Measurements from ENCODE around the gene MAST4. TPM values are rescaled to one million over a fixed set of nuclear protein-coding genes. Genes with fewer than 3 reads are reported as not detected.

The MAST4 gene
- polyA plus RNA-seq, 3 donors, result 12.5 to 15.3 (median 13.7) TPM

DNA sequence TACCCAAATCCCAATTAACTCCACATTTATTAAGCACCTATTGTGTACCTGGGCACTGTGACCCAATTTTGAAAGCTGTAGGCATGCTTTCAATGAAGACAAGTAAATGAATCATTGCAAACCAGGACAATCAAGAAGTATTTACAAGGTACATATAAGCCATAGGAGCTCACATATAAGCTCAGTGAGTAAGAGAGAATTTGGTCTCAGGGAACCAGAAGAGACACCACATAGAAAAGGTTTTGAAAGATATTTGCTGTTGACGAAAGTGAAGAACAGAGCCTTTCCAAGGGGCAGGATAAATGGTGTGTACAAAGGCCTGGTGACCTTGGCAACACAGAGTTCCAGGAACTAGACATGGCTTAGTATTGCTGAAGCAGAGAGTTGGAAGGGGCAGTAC, 412.8 kb downstream of the MAST4 start:
- DNase-seq (ENCODE audit: low read depth in 3 of 3, low spot score in 2 of 3), result no peak

DNA sequence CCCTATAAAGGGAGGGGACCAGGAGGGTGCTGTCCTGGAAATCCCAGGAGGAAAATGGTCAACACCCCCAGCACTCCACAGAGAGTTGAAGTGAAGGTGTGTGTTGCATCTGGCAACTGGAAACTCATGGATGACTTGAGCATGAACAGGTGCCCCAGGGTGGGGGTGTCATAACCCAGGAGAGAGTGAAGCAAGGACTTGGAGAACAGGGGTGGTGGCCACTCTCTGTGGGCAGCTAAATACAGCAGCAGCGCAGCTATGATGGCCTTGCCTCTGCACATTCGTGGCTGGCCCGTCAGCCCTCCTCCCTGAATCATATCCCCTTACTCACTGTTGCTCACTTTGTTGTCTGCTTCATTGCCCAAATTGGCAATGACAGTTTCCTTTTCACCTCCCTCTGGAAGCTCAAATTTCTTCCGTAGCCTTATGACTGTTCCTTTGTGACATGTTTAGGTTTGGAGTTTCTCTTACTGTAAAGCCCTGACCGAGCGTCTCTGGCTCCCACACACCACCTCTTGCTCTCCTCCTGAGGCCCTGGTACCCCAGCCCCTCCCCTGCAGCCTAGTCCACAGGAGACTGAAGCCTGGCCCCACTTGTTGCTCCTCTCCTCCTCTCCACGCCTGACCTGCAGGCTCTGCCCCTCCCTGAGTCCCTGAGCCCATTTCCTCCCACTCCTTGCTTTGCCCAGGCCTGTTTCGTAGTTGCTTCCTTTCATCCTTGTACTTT, 414.7 kb downstream of the MAST4 start:
- no peak for DNase-seq (ENCODE audit: low read depth in 3 of 3, low spot score in 2 of 3)

DNA sequence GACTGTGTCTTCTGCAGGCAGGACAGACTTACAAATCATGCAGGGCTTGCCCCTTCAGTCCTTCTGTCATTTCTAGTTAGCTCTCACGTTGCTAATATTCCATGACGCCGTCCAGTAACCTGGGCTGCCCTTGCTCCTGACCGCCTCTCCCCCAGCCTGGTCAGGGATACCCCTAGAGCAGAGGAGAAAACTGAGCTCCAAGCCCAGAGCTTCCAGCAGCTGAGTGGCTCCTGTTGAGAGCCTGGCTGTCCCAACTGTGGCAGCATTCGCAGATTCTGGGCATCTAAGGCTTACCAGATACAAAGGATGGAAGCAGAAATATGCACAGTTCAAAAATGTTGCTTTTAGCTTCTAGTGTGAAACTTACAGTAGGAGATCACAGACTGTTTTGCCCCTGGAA, 415.2 kb downstream of the MAST4 start:
- no peak for DNase-seq (ENCODE audit: low read depth in 3 of 3, low spot score in 2 of 3)

DNA sequence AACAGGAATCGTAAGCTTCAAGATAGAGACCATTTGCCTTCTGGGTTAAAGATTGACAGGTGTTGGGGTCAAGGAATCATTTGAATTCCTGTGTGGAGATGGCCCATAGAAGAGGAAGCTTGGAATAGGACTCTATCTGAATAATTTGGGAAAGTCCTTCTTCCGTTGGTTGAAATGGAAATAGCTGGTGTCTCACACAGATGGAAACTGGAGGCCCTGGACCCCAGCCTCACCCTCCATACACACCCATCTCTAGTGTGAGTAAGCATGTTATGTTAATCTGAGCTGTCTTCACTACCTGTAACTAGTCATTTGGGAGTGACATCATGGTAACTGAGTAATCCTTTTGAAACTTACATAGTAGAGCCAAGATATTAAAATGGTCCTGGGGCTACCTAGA, 416.0 kb downstream of the MAST4 start:
- DNase-seq (ENCODE audit: low read depth in 3 of 3, low spot score in 2 of 3), result no peak

DNA sequence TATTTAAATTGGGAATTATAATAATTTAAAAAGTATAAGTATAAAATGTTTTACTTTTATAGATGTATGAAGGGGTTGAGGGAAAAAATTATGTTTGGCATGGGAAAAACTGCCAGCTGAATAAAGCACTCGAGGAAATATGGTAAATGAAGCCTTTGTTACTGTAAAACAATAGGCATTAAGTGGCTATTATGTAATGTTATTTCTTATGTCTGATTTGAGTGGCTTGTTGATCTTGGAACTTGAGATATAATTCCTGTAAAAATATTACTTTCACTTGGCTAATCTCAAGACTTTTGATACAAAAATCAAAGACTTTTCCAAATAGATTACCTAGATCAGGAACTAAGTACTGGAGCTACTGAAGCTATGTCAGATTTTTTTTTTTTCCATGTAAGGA, 417.5 kb downstream of the MAST4 start:
- DNase-seq (ENCODE audit: low read depth in 3 of 3, low spot score in 2 of 3), result no peak

DNA sequence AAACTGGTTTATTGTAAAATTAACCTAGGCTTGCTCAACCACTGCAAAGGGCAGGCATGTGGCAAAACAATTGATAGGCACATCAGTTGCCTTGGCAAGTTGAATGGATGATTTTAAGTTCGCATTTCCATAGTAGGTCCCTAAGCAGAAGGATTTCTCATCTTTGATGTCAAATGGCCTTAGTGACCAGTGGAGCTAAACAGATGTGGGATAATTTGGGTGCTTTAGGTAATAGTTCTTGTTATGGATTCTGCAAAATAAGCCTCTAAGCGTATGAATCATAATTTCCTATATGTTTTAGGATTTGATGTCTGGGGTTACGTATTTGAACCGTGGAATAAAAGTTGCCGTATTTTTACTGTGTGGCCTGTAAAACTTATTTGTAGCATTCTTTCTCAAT, 418.0 kb downstream of the MAST4 start:
- no peak for DNase-seq (ENCODE audit: low read depth in 3 of 3, low spot score in 2 of 3)

DNA sequence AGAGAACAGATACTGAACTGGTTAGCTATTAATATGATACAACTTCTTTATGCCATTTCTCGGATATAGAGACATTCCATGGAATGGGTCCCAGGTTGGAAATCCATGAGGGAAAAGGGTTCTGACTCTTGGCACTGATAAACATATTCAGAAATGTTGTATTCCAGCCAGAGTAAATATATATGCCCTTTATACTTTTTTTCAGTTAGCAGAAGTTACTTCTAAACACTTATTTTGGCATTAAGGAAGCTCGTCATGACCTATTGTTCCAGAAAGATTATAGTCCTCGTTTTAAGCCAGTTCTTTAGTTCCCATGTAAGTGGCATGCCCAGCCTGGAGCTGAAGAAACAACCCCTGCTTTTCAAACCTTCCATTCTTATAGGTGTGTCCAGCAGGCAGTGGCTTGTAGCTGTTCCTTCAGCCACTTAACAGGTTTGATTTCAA, 418.8 kb downstream of the MAST4 start:
- no peak for DNase-seq (ENCODE audit: low read depth in 3 of 3, low spot score in 2 of 3)

DNA sequence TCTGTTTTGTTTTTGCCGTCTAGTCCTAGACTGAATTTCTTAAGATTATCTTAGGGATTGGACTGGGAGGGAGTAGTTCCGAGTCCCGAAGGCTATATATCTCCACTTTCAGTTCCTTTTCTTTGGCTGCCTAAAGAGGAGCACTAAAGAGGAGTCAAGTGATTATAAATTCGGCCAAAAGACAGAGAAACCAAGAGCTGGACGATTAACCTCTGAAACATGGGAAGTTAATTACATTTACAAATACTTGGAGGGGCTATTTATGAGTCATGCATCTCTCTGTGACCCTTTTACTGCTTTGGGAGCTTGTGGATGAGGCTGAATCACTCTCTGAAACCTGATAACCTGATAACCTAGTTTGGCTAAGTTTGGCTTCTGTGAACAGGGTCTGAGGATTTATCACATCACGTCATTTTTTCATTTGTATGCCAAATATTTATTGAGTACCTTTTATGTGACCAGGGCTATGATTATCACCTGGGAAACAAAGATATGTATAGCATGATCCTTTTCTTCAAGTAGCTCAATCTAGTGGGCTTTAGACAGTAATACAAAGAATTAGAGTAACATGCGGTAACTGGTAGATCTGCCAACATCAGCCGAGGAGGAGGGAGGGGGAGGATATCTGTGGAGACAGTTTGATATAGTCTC, 419.5 kb downstream of the MAST4 start:
- DNase-seq (ENCODE audit: low read depth in 3 of 3, low spot score in 2 of 3), result no peak

DNA sequence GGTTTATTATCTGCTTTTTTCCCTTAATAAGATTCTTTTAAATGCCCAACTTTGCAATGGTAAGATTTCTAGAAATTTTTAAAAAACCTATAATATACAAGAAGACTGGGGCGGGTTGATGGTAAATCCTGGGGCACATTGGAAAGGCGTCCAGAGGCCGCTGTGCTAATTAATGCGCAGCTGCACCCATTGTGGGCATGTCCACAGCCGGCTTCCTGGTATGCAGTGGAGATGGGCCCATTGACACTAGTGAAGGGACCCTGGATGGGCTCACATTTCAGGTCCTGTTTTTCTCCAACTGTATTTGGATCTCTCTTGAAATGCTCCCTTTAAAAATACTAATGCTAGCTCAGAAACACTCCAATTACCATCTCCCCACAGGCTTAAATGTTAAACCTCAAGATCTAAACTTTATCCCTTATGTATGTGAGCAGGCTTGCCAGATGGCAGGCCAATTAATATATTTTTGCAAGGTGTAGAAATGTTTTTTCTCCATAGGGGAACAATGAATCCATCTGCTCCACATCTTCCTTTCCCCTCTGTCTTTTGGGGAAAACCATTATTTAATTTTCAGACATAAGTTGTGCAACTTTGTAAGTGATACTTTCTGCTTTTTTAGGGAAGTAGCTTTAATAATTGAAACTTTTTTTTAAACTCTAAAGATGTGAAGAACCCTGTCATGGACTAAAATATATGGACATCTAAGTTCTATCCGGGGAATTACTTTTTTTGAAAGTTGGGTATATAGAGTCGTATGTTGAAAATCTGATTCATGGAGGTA, 423.1 kb downstream of the MAST4 start:
- DNase-seq (ENCODE audit: low read depth in 3 of 3, low spot score in 2 of 3), result no peak

DNA sequence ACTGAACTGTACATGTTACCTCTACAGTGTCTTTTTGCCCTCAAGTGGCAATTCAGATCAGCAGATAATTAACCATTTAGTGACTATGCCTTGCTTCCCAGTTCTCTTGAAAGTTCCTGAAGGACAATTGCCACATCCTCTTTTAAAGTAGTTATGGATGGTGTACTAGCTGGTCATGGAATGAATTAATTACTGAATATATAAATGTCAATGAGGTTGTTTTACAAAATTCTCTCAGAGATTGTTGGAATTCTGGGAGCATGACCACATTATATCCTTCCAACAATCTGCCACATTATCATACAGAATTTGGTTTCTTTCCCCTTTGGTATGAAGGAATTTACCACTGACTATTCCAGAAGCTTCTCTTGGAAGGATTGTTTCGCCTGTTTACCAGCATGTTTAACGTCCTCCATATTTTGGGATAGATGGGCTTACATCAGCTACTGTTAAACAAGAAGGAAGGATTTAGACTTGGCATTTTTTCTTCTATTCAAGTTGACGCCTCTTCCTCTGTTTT, 424.0 kb downstream of the MAST4 start:
- no peak for DNase-seq (ENCODE audit: low read depth in 3 of 3, low spot score in 2 of 3)

DNA sequence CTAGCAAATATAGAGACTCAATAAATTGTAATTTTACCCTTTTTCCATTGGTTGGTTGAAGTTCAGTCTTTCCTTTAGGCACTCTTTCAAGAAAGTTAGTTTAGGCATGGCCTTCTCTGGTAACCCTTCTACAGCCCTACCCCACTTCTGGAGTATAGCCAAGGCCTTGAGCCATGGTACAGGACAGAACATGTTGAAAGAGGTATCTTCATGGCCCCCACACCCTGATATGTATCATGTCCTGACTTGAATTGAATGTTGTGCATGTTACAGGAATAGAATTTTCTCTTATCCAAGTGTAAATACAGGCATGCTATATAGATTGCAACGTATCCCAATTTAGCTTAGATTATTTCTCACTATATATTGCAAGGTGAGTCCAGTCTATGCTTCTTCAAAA, 424.8 kb downstream of the MAST4 start:
- DNase-seq (ENCODE audit: low read depth in 3 of 3, low spot score in 2 of 3), result no peak

DNA sequence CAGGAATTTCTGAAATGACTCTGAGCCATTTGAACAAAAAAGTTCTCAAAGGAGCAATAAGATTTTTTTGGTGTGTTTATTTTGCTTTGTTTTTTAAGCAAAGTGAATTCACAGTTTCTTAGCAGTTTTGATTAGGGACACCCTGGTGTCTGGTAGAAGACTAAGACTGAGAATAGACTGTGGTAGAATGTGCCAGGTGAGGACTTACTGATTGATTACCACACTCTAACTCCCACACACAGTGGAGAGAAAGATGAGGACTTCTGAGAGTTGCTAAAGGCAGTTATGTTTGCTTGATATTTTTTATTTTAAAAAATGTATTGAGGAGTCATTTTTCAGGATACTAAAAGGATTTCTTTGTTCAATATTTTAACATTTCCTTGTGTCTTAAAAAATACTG, 425.3 kb downstream of the MAST4 start:
- DNase-seq (ENCODE audit: low read depth in 3 of 3, low spot score in 2 of 3), result no peak

DNA sequence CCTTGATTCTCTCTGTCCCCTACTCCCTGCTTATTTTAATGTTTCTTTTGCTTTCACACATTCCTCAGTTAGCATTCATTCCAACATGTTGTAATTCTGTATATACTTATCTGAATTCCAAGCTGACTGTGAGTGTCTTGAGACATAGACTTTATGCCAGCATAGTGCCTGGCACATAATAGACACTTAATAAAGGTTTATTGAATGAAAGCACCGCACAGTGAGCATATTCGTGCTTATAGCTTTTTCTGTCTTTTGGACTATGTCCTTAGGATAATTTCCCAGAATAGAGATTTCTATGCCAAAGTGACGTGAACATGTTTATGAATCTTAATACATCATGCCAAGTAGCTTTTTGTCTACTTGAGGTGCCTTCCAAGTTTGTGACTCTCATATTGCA, 425.8 kb downstream of the MAST4 start:
- DNase-seq (ENCODE audit: low read depth in 3 of 3, low spot score in 2 of 3), result no peak

DNA sequence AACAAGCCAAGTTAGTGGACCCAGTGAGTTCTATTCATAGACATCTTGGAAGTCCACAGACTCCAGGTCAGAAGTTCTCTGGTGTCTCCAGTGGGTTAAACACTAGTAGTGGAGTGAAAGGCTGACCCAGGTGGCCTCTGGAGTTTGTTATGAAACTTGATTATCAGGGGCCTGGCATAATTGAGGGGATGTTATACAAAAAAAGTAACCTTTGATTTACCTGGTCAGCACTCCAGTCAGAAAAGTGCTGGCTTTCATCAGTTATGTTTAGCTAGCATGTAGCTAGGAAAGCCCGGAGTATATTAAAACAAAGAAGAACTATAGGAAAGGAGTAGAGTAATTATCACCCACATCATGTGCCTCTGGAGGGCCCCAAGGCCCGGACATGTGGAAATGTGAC, 429.3 kb downstream of the MAST4 start:
- no peak for DNase-seq (ENCODE audit: low read depth in 3 of 3, low spot score in 2 of 3)

DNA sequence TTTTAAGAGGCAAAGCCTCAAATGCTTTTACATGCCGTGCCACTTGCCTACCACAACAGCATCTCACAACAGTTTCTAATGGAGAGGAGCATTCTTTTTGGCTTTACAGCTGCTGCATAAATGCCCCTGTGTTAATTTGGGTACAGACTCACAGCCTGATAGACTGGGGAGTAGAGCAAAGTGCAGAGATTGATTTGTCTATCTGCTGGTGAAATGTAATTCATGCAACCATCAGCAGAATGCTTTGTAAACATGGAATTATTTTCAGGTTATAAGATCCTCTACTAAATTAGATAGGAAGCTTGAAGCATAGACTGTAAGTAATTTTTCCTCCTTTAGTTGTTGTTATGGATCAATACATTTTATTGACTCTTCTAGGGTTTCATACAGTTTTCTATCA, 430.1 kb downstream of the MAST4 start:
- no peak for DNase-seq (ENCODE audit: low read depth in 3 of 3, low spot score in 2 of 3)

DNA sequence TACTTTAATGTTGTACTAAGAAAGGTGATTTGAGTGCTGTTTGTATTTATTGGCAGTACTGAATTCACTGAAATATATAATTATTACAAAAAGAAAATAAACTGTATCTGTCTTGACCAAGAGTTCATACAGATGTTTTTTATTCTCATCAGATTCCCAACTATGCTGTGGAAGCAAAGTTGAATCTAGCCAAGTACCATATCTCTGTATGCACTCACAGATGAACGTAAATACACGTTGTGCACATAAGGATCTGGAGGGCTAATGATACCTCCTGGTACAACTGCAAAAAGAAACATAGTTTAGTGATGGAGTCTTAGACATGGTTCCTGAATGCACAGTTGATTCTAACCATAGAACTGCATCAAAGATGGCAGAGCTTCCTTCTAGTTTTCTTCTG, 431.0 kb downstream of the MAST4 start:
- DNase-seq (ENCODE audit: low read depth in 3 of 3, low spot score in 2 of 3), result no peak

DNA sequence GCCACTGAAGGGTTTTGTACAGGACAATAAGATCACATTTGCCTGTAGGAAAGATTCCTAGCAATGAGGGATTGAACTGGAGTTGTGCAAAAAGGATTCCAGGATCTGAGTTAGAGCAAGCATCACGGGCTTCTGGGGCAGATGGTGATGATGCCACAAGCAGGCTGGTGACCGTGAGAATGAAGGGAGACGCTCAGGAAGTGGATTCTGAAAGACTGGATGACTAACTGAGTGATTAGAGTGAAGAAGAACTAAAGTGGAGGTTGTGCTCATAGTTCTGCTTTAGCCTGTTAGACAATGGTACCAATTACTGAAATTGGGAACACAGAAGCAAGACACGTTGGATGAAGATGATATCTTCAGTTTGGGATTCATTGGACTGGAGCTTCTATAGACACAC, 432.2 kb downstream of the MAST4 start:
- DNase-seq (ENCODE audit: low read depth in 3 of 3, low spot score in 2 of 3), result no peak

DNA sequence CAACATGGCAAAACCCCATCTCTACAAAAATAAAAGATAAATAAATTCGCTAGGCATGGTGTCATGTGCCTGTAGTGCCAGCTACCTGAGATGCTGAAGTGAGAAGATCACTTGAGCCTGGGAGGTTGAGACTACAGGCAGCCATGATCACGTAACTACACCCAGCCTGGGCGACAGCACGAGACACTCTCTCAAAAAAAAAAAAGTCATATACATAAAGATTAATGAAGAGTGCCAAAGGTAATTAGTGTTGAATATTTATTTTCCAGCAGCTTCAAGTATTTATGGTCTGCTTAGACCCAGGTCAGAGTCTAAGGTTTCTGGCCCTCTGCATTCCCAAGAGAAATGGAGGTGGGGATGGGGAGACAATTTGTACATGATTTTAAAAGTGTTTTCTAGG, 432.7 kb downstream of the MAST4 start:
- DNase-seq (ENCODE audit: low read depth in 3 of 3, low spot score in 2 of 3), result no peak

DNA sequence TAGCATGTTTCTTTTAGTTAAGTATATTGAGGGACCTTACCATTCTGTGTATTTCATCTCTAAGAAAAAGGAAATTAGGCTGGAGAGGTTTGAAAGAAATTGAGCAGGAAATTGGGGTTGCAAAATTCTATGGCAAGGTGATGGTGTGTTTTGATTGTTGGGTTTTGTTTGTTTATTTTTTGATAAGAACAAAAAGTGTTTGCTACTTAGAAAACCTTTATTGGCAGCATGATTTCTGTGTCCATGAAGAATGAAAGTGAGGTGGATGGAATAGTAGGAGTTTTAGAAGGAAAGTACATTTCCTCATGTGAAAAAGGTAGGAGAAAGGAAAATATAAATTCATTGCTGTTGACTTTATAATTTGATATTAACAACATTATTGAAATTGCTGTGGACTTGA, 433.3 kb downstream of the MAST4 start:
- no peak for DNase-seq (ENCODE audit: low read depth in 3 of 3, low spot score in 2 of 3)

DNA sequence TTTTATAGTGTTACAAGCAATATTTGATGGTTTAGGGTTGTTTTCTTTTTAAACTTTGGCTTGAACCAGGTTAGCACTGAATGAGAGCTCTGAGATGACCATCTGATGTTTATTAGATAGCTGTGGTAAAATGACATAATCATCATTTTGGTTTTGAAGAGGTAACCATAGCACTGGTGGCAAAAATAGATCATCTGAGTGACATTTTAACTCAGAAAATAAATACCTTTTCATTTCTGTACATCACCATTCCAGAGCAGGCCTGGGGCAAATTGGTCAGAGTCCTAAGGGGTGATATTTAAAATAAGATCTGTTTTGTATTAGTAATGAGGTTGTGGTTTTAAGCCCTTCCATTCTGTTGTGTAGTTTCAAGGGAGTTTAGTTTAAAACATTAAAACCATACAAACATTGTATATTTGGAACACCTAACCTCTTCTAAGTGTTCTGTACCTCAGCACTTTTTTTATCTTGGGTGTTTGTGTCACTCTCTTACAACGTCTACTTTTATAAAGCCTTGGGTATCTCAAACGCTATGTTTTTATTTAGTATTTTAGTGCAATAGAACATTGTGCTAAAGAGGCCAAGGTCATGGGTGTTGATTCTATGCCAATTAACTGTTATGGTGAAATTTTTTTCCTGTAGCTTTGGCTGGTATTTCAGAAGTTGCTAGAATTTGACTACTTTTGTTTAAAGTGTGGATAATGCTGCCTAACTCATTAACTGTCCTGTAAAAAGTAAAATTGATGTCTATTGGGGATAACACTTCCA, 434.3 kb downstream of the MAST4 start:
- DNase-seq (ENCODE audit: low read depth in 3 of 3, low spot score in 2 of 3), result no peak

DNA sequence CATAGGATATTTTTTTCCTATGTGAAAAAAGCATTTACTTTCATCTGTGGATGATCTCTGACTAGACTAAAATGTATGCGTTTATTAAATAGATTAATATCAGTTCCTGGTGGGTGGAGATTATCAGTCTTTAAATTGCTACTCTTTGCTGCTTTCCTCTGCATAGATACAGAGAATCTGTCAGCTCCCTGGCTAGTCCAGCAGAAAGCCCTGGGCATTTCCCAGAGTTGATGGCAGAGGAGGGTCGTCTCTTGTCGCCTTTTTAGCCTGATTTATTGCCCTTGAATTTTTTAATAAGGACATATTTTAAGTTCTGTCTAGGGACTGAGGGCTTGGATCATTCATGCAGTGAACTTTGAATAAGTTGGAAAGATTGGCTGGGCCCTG, 434.9 kb downstream of the MAST4 start:
- DNase-seq (ENCODE audit: low read depth in 3 of 3, low spot score in 2 of 3), result no peak
